Measurements from ENCODE around the gene FCF1. TPM values are rescaled to one million over a fixed set of nuclear protein-coding genes. Genes with fewer than 3 reads are reported as not detected.

FCF1 gene
- total RNA-seq, 1 donor from 2014 or later = 64.1 TPM

DNA sequence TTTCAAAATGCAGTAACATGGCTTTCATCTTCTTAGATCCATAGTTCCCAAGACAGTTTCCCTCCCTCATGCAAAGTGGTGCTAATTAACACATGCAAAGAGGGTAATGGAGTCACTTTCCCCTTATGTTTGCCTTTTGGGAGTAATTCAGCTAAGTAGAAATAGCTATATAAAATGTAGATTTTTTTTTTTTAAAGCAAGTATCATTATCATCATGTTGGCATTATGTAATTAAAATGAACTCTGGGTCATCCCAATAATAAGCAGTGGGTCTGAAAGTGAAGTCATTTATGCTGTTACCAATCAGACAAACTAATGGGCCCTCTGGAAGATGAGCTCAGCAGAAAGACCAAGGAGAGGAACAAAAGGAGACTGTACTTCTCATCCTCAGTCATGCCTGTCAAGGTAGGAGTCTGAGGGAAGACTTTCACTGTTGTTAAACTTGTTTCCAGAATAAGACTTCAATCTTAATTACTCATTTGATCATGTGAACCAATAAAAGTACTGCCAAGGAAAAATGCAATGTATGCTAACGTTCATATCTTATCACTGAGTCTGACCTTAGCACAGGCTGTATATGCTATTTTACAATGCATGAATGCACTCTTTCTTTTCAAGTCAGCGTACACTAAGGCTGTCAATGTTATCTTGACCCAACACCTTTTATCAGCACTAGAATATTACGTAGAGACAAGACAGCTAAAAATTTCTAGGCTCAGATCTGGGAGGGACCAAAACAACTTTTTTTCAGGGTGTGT lies 26.8 kb upstream of the FCF1 start:
- Histone ChIP-seq H3K79me2 (ENCODE audit: insufficient read depth, low read length) (no peaks in the 10 kb centered on the region), H2AFZ (ENCODE audit: low read depth, low read length) (no peak overlapping the region), H3K36me3 (ENCODE audit: insufficient read depth, low read length) (peaks cover 41% of the 10 kb centered on the region), H3K4me2 (ENCODE audit: low read length) (no peak overlapping the region), H3K27ac (ENCODE audit: low read depth, low read length) (no peak overlapping the region), H3K9ac (ENCODE audit: low read length) (no peak overlapping the region), H3K4me1 (ENCODE audit: insufficient read depth, low read length) (no peaks in the 10 kb centered on the region), H3K4me3 (ENCODE audit: insufficient read depth, low read depth, low read length) (no peak overlapping the region), H4K20me1 (ENCODE audit: insufficient read depth, low read length) (peaks cover 17% of the 10 kb centered on the region), H3K9me3 (ENCODE audit: insufficient read depth, low read depth, low read length) (no peaks in the 10 kb centered on the region), H3K27me3 (ENCODE audit: insufficient read depth, low read length) (no peaks in the 10 kb centered on the region)
- DNase-seq (ENCODE audit: low read depth) = no peak
- Mint-ChIP-seq H3K36me3 (ENCODE audit: low read depth, unreplicated experiment) (peaks cover 42% of the 10 kb centered on the region), H3K9me3 (ENCODE audit: unreplicated experiment) (no peaks in the 10 kb centered on the region), H3K27ac (ENCODE audit: unreplicated experiment) (no peak overlapping the region), H3K4me3 (ENCODE audit: unreplicated experiment) (no peak overlapping the region), H3K4me1 (ENCODE audit: low read depth, unreplicated experiment) (peaks cover 7% of the 10 kb centered on the region), H3K27me3 (ENCODE audit: low read depth, unreplicated experiment) (no peaks in the 10 kb centered on the region)
- TF ChIP-seq EZH2 (IDR thresholded peaks at IDR 0.05; ENCODE audit: insufficient read depth, low read length) = no peak
- TF ChIP-seq, protein P1, sequence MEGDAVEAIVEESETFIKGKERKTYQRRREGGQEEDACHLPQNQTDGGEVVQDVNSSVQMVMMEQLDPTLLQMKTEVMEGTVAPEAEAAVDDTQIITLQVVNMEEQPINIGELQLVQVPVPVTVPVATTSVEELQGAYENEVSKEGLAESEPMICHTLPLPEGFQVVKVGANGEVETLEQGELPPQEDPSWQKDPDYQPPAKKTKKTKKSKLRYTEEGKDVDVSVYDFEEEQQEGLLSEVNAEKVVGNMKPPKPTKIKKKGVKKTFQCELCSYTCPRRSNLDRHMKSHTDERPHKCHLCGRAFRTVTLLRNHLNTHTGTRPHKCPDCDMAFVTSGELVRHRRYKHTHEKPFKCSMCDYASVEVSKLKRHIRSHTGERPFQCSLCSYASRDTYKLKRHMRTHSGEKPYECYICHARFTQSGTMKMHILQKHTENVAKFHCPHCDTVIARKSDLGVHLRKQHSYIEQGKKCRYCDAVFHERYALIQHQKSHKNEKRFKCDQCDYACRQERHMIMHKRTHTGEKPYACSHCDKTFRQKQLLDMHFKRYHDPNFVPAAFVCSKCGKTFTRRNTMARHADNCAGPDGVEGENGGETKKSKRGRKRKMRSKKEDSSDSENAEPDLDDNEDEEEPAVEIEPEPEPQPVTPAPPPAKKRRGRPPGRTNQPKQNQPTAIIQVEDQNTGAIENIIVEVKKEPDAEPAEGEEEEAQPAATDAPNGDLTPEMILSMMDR (IDR thresholded peaks at IDR 0.05; ENCODE audit: insufficient read depth, low read depth, low read length) = no peak
- FAIRE-seq = no peak

DNA sequence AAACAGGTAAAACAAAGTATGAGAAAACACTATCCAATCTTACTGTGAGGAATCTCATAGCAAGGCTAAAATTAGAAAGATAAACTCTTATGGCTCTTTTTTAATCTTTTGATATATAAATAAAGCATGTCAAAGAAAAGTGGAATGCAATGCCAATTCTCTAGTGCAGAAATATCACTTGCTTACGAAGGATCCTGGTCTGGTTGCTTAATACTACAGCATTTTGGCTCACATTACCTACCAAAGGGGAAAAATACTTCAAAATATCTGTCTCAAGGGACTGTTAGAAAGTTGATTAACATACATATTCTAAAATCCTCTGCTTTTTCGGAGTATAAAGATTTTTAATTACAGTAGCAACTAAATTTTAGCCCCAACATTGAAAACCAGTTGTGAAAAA lies 21.5 kb upstream of the FCF1 start:
- H3K9me3 Mint-ChIP-seq (ENCODE audit: unreplicated experiment) = no peaks in the 10 kb centered on the region
- no peak overlapping the region for H3K4me3 Mint-ChIP-seq (ENCODE audit: unreplicated experiment)
- no peak for DNase-seq (ENCODE audit: low read depth)
- H3K27ac Mint-ChIP-seq (ENCODE audit: unreplicated experiment) = no peak overlapping the region
- Histone ChIP-seq H3K27ac (ENCODE audit: low read depth, low read length) (no peak overlapping the region), H3K36me3 (ENCODE audit: insufficient read depth, low read length) (peaks cover 19% of the 10 kb centered on the region), H3K9ac (ENCODE audit: low read length) (no peak overlapping the region), H2AFZ (ENCODE audit: low read depth, low read length) (no peak overlapping the region), H4K20me1 (ENCODE audit: insufficient read depth, low read length) (peaks cover 29% of the 10 kb centered on the region), H3K4me1 (ENCODE audit: insufficient read depth, low read length) (no peaks in the 10 kb centered on the region), H3K4me2 (ENCODE audit: low read length) (no peak overlapping the region), H3K9me3 (ENCODE audit: insufficient read depth, low read depth, low read length) (no peaks in the 10 kb centered on the region), H3K4me3 (ENCODE audit: insufficient read depth, low read depth, low read length) (no peak overlapping the region), H3K79me2 (ENCODE audit: insufficient read depth, low read length) (peaks cover 41% of the 10 kb centered on the region), H3K27me3 (ENCODE audit: insufficient read depth, low read length) (no peaks in the 10 kb centered on the region)
- no peak for TF ChIP-seq EZH2 (IDR thresholded peaks at IDR 0.05; ENCODE audit: insufficient read depth, low read length)
- TF ChIP-seq, protein P1 (IDR thresholded peaks at IDR 0.05; ENCODE audit: insufficient read depth, low read depth, low read length) = no peak
- H3K36me3 Mint-ChIP-seq (ENCODE audit: low read depth, unreplicated experiment) = peaks cover 16% of the 10 kb centered on the region
- FAIRE-seq = no peak
- H3K4me1 Mint-ChIP-seq (ENCODE audit: low read depth, unreplicated experiment) = peaks cover 9% of the 10 kb centered on the region
- no peaks in the 10 kb centered on the region for H3K27me3 Mint-ChIP-seq (ENCODE audit: low read depth, unreplicated experiment)

DNA sequence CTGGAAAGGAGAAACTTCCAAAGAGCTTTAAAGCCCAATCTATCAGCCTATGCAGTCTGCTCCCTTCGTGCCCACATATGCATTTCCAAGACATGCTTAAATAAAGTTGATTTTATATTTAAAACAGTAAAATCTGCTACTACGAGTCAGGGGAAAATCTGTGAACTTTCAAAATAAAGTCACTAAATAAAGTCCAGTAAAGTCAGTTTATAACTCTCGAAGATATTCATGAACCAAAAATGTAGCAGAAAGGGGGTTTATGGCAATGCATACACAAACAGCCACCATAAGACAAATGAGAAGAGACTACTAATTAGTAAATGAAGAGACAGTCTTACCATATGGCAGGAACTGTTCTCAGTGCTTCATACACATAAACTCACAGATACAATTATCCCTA lies 19.8 kb upstream of the FCF1 start:
- no peaks in the 10 kb centered on the region for H3K9me3 ChIP-seq (ENCODE audit: insufficient read depth, low read depth, low read length)
- no peak for FAIRE-seq
- Mint-ChIP-seq H3K27ac (ENCODE audit: unreplicated experiment) (no peak overlapping the region), H3K9me3 (ENCODE audit: unreplicated experiment) (no peaks in the 10 kb centered on the region), H3K36me3 (ENCODE audit: low read depth, unreplicated experiment) (peaks cover 15% of the 10 kb centered on the region), H3K27me3 (ENCODE audit: low read depth, unreplicated experiment) (no peaks in the 10 kb centered on the region), H3K4me3 (ENCODE audit: unreplicated experiment) (no peak overlapping the region), H3K4me1 (ENCODE audit: low read depth, unreplicated experiment) (peaks cover 14% of the 10 kb centered on the region)
- H3K27ac ChIP-seq (ENCODE audit: low read depth, low read length) = no peak overlapping the region
- H3K4me3 ChIP-seq (ENCODE audit: insufficient read depth, low read depth, low read length) = no peak overlapping the region
- no peak for DNase-seq (ENCODE audit: low read depth)
- no peaks in the 10 kb centered on the region for H3K27me3 ChIP-seq (ENCODE audit: insufficient read depth, low read length)
- H2AFZ ChIP-seq (ENCODE audit: low read depth, low read length) = no peak overlapping the region
- peaks cover 51% of the 10 kb centered on the region for H3K79me2 ChIP-seq (ENCODE audit: insufficient read depth, low read length)
- peaks cover 7% of the 10 kb centered on the region for H3K4me1 ChIP-seq (ENCODE audit: insufficient read depth, low read length)
- H3K9ac ChIP-seq (ENCODE audit: low read length) = no peak overlapping the region
- H3K36me3 ChIP-seq (ENCODE audit: insufficient read depth, low read length) = peaks cover 12% of the 10 kb centered on the region
- no peak for TF ChIP-seq EZH2 (IDR thresholded peaks at IDR 0.05; ENCODE audit: insufficient read depth, low read length)
- TF ChIP-seq, protein P1 (IDR thresholded peaks at IDR 0.05; ENCODE audit: insufficient read depth, low read depth, low read length) = no peak
- no peak overlapping the region for H3K4me2 ChIP-seq (ENCODE audit: low read length)
- peaks cover 40% of the 10 kb centered on the region for H4K20me1 ChIP-seq (ENCODE audit: insufficient read depth, low read length)
